ENCODE data around the gene FBXL3. TPM values are rescaled to one million over a fixed set of nuclear protein-coding genes. Genes with fewer than 3 reads are reported as not detected.
A peak's percentile ranks its signal among the peaks of the same experiment; 100 is the strongest.

Gene FBXL3
- total and polyA plus RNA-seq, 9 donors = 38.0 to 94.4 (median 54.9) TPM

GRCh38 chr13:77002590-77003190, 24.3 kb downstream of the FBXL3 start:
- 47 to 52% (median 49%) methylated on average over 7 of the region's 7 CpGs for WGBS, 3 donors
- intact Hi-C loops (cut with DNase I) = no loop called here
- no peaks in the 10 kb centered on the region for H3K9me3 ChIP-seq
- H3K27me3 ChIP-seq = no peaks in the 10 kb centered on the region
- TF ChIP-seq EP300 (IDR thresholded peaks at IDR 0.05) (no peak), CTCF (IDR thresholded peaks at IDR 0.05) (peak in 1 of 3 donors; percentile 36)
- no peaks in the 10 kb centered on the region for H3K36me3 ChIP-seq
- peaks cover 2% of the 10 kb centered on the region for H3K4me1 ChIP-seq (ENCODE audit: insufficient read depth)
- H3K27ac ChIP-seq = no peak overlapping the region
- H3K4me3 ChIP-seq = no peak overlapping the region
- no peak for DNase-seq

GRCh38 chr13:77001963-77002587, 24.9 kb downstream of the FBXL3 start:
- intact Hi-C loops (cut with DNase I) = no loop called here
- no peak overlapping the region for H3K27ac ChIP-seq
- H3K36me3 ChIP-seq = no peaks in the 10 kb centered on the region
- DNase-seq = no peak
- no peaks in the 10 kb centered on the region for H3K9me3 ChIP-seq
- no peaks in the 10 kb centered on the region for H3K27me3 ChIP-seq
- 27 to 38% (median 28%) methylated on average over 4 of the region's 4 CpGs for WGBS, 3 donors
- no peak overlapping the region for H3K4me3 ChIP-seq
- peaks cover 2% of the 10 kb centered on the region for H3K4me1 ChIP-seq (ENCODE audit: insufficient read depth)
- TF ChIP-seq CTCF (IDR thresholded peaks at IDR 0.05) (no peak), EP300 (IDR thresholded peaks at IDR 0.05) (no peak), POLR2A (IDR thresholded peaks at IDR 0.05) (no peak)

GRCh38 chr13:77001540-77001939, 25.4 kb downstream of the FBXL3 start:
- intact Hi-C loops (cut with DNase I) = no loop called here
- TF ChIP-seq EP300 (IDR thresholded peaks at IDR 0.05) = no peak
- no peak for TF ChIP-seq POLR2A (IDR thresholded peaks at IDR 0.05)
- TF ChIP-seq CTCF (IDR thresholded peaks at IDR 0.05) = no peak
- Histone ChIP-seq H3K4me3 (no peak overlapping the region), H3K4me1 (ENCODE audit: insufficient read depth) (peaks cover 2% of the 10 kb centered on the region), H3K9me3 (no peaks in the 10 kb centered on the region), H3K27me3 (no peaks in the 10 kb centered on the region), H3K36me3 (no peaks in the 10 kb centered on the region), H3K27ac (no peak overlapping the region)
- DNase-seq = no peak
- 63 to 72% (median 64%) methylated on average over 4 of the region's 4 CpGs for WGBS, 3 donors

GRCh38 chr13:77000475-77000874, 26.5 kb downstream of the FBXL3 start:
- intact Hi-C loops (cut with DNase I) = no loop called here
- TF ChIP-seq CTCF (IDR thresholded peaks at IDR 0.05) (no peak), POLR2A (IDR thresholded peaks at IDR 0.05) (no peak), EP300 (IDR thresholded peaks at IDR 0.05) (no peak)
- 2 to 15% (median 5%) methylated on average over 1 of the region's 1 CpG for WGBS, 3 donors

More at GRCh38 chr13:77000475-77000874, 26.5 kb downstream of the FBXL3 start:
- H3K4me3 ChIP-seq = no peak overlapping the region
- H3K9me3 ChIP-seq = no peaks in the 10 kb centered on the region
- no peak for DNase-seq
- peaks cover 2% of the 10 kb centered on the region for H3K4me1 ChIP-seq (ENCODE audit: insufficient read depth)
- no peak overlapping the region for H3K27ac ChIP-seq
- H3K27me3 ChIP-seq = no peaks in the 10 kb centered on the region
- no peaks in the 10 kb centered on the region for H3K36me3 ChIP-seq

Data from ovary (tissue), 9 donors.